ENCODE results near the gene HDAC3. TPM values are rescaled to one million over a fixed set of nuclear protein-coding genes. Genes with fewer than 3 reads are reported as not detected.

Gene HDAC3
- polyA plus RNA-seq, 1 of the 3 experiments (the other 2 are of a cell fraction) = 104 TPM

GRCh38 chr5:141640051-141640415, 3.4 kb upstream of the HDAC3 start:
- Histone ChIP-seq H3K9me3 (no peaks in the 10 kb centered on the region), H3K9ac (no peak overlapping the region), H3K36me3 (replicated peaks in 1 of 2; ENCODE audit: control insufficient read depth in 1 of 2, insufficient read depth in 2 of 2, low read length in 1 of 2) (peaks cover 4 to 27% of the 10 kb centered on the region in 2 experiments), H3K79me2 (ENCODE audit: insufficient read depth) (peaks cover 16% of the 10 kb centered on the region), H3K4me1 (ENCODE audit: control insufficient read depth in 1 of 2, insufficient read depth in 2 of 2, low read depth in 1 of 2, low read length in 1 of 2) (peaks cover 5 to 23% of the 10 kb centered on the region in 2 experiments; a peak in 2 of 4 replicates), H3K27me3 (ENCODE audit: insufficient read depth) (no peaks in the 10 kb centered on the region), H4K20me1 (ENCODE audit: insufficient read depth) (peaks cover 15% of the 10 kb centered on the region), H3K9me2 (no peaks in the 10 kb centered on the region), H2AFZ (ENCODE audit: low read depth) (no peak overlapping the region), H3K27ac (ENCODE audit: low read depth in 2 of 2, low read length in 1 of 2) (no peak overlapping the region), H3K4me2 (no peak overlapping the region), H3K4me3 (ENCODE audit: low read depth in 2 of 2, low read length in 1 of 2) (no peak overlapping the region), H3F3A (replicated peaks; ENCODE audit: insufficient read depth) (peaks cover 12% of the 10 kb centered on the region)
- TF ChIP-seq TAF1 (IDR thresholded peaks at IDR 0.05; ENCODE audit: borderline replicate concordance, low read depth, low read length) (no peak), RXRA (IDR thresholded peaks at IDR 0.05; ENCODE audit: borderline replicate concordance, low read depth) (no peak), GATA2 (CRISPR knock-in tag; IDR thresholded peaks at IDR 0.05) (no peak), PBX3 (IDR thresholded peaks at IDR 0.05) (no peak), USF2 (IDR thresholded peaks at IDR 0.05; ENCODE audit: borderline replicate concordance, low read depth, low read length) (no peak), SIN3A (IDR thresholded peaks at IDR 0.05; ENCODE audit: borderline replicate concordance, low read depth, low read length) (no peak), ELF1 (IDR thresholded peaks at IDR 0.05) (no peak), EZH2phosphoT487 (IDR thresholded peaks at IDR 0.05; ENCODE audit: borderline replicate concordance, low read depth) (no peak), JUND (IDR thresholded peaks at IDR 0.05) (no peak), FOXJ3 (CRISPR knock-in tag; IDR thresholded peaks at IDR 0.05) (no peak), TCF12 (IDR thresholded peaks at IDR 0.05) (no peak), GABPA (IDR thresholded peaks at IDR 0.05; ENCODE audit: low read depth) (no peak)
- WGBS (ENCODE audit: low lambda C conversion rate) = no CpG with 5 or more reads among the region's 3 CpGs
- no peak for DNase-seq
- ChIA-PET POLR2A (no interaction called here), CTCF (interaction anchor here (0.9 to 19.7 kb wide), 4 partner anchors 11 to 47 kb away, joined by 3 to 207 read pairs (median 6); partner anchors contain the start of gene DIAPH1)

- Histone ChIP-seq H3K27ac (ENCODE audit: low read depth in 2 of 2, low read length in 1 of 2) (no peak overlapping the region), H2AFZ (ENCODE audit: low read depth) (no peak overlapping the region), H4K20me1 (ENCODE audit: insufficient read depth) (peaks cover 15% of the 10 kb centered on the region), H3K4me3 (ENCODE audit: low read depth in 2 of 2, low read length in 1 of 2) (no peak overlapping the region), H3K27me3 (ENCODE audit: insufficient read depth) (no peaks in the 10 kb centered on the region), H3K9ac (no peak overlapping the region), H3K9me2 (no peaks in the 10 kb centered on the region), H3K79me2 (ENCODE audit: insufficient read depth) (peaks cover 21% of the 10 kb centered on the region), H3K9me3 (no peaks in the 10 kb centered on the region), H3K4me1 (ENCODE audit: control insufficient read depth in 1 of 2, insufficient read depth in 2 of 2, low read depth in 1 of 2, low read length in 1 of 2) (peaks cover 5 to 28% of the 10 kb centered on the region in 2 experiments; a peak in 2 of 4 replicates), H3K36me3 (replicated peaks in 1 of 2; ENCODE audit: control insufficient read depth in 1 of 2, insufficient read depth in 2 of 2, low read length in 1 of 2) (peaks cover 3 to 29% of the 10 kb centered on the region in 2 experiments), H3F3A (replicated peaks; ENCODE audit: insufficient read depth) (peaks cover 12% of the 10 kb centered on the region), H3K4me2 (no peak overlapping the region)
- POLR2A ChIA-PET = no interaction called here
- DNase-seq = no peak
- TF ChIP-seq JUND (IDR thresholded peaks at IDR 0.05) = no peak
- TF ChIP-seq SMC3 (IDR thresholded peaks at IDR 0.05; ENCODE audit: low read depth, low read length) = no peak
- no peak for TF ChIP-seq SIN3A (IDR thresholded peaks at IDR 0.05; ENCODE audit: borderline replicate concordance, low read depth, low read length)
- no peak for TF ChIP-seq TCF12 (IDR thresholded peaks at IDR 0.05)
- TF ChIP-seq POLR2AphosphoS5 (IDR thresholded peaks at IDR 0.05; ENCODE audit: low read depth, low read length) = no peak
- no peak for TF ChIP-seq FOSL2 (IDR thresholded peaks at IDR 0.05; ENCODE audit: borderline replicate concordance, low read depth)
- TF ChIP-seq NFIC (IDR thresholded peaks at IDR 0.05; ENCODE audit: borderline replicate concordance) = no peak
- TF ChIP-seq MXI1 (IDR thresholded peaks at IDR 0.05; ENCODE audit: low read depth, low read length) = no peak
- TF ChIP-seq FOXJ3 (CRISPR knock-in tag; IDR thresholded peaks at IDR 0.05) = no peak
- TF ChIP-seq ELF1 (IDR thresholded peaks at IDR 0.05) = no peak
- no peak for TF ChIP-seq RCOR1 (IDR thresholded peaks at IDR 0.05; ENCODE audit: low read length)
- no peak for TF ChIP-seq MAX (IDR thresholded peaks at IDR 0.05; ENCODE audit: low read depth)
- WGBS (ENCODE audit: low lambda C conversion rate) = 93% methylated on average over 7 of the region's 12 CpGs
- CTCF ChIA-PET = interaction anchor here (1.1 to 19.7 kb wide), 4 partner anchors 20 to 47 kb away, joined by 4 to 207 read pairs (median 6); partner anchors contain the start of gene DIAPH1
Measured at GRCh38 chr5:141639357-141640050, 2.9 kb upstream of the HDAC3 start.
